PC-3 (cell line): ENCODE measurements around the gene NAPB.

Experiments used
- EZH2 ChIP-seq: fragments of 300-600 bp; sonication (generic); IDR thresholded peaks from one replicate; pipeline ENCODE4 v1.6.1; 2017; ENCODE audit warnings: antibody characterized with exemption, mild to moderate bottlenecking, low read length; ENCODE audit not compliant: unreplicated experiment
- TF ChIP-seq, protein P1 (sequence below): fragments of 300-600 bp; sonication (generic); conservative IDR thresholded peaks from 2 replicates; pipeline ENCODE4 v1.5.1; 2017; ENCODE audit warnings: antibody characterized with exemption, low read depth, mild to moderate bottlenecking, low read length

GRCh38 chr20:23344336-23344735, 77.0 kb downstream of the NAPB start:
- TF ChIP-seq, protein P1, sequence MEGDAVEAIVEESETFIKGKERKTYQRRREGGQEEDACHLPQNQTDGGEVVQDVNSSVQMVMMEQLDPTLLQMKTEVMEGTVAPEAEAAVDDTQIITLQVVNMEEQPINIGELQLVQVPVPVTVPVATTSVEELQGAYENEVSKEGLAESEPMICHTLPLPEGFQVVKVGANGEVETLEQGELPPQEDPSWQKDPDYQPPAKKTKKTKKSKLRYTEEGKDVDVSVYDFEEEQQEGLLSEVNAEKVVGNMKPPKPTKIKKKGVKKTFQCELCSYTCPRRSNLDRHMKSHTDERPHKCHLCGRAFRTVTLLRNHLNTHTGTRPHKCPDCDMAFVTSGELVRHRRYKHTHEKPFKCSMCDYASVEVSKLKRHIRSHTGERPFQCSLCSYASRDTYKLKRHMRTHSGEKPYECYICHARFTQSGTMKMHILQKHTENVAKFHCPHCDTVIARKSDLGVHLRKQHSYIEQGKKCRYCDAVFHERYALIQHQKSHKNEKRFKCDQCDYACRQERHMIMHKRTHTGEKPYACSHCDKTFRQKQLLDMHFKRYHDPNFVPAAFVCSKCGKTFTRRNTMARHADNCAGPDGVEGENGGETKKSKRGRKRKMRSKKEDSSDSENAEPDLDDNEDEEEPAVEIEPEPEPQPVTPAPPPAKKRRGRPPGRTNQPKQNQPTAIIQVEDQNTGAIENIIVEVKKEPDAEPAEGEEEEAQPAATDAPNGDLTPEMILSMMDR, result no peak
- no peak for TF ChIP-seq EZH2
